ENCODE results near the gene HDGF.

Gene HDGF

DNA sequence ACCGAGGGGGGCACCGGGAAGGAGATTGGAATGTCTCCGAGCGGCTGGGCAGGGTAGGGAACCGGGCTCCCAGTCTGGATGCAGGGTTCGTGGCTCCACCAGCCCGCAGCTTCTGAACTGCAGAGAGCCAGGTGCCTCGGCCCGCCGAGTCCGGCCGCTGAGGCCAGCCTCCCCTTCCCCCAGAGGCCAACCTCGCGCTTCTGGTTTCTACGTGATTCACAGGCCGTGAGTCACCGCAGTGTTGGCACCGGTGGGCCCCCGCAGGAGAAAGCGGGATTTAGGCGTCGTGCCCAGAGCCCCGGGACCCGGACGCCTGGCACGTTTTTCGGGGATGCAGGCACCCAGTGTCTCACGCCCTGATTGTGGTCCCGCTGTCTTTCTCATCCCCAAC, 46.5 kb downstream of the HDGF start:
- Histone ChIP-seq H3K27me3 (ENCODE audit: control insufficient read depth, low read length) (peaks cover 61% of the 10 kb centered on the region), H3K27ac (ENCODE audit: low read depth, low read length) (no peak overlapping the region), H3K9me3 (ENCODE audit: control insufficient read depth, insufficient read depth, low read length) (no peaks in the 10 kb centered on the region), H3K9me2 (replicated peaks; ENCODE audit: control insufficient read depth, low read length) (no peaks in the 10 kb centered on the region), H3K4me2 (ENCODE audit: low read length) (no peak overlapping the region), H3K36me3 (ENCODE audit: control insufficient read depth, low read length) (no peaks in the 10 kb centered on the region), H3F3A (ENCODE audit: control insufficient read depth, insufficient read depth) (no peaks in the 10 kb centered on the region), H3K4me1 (ENCODE audit: control insufficient read depth, low read length) (peaks cover 20% of the 10 kb centered on the region), H3K79me2 (ENCODE audit: control insufficient read depth, low read length) (no peaks in the 10 kb centered on the region), H3K4me3 (ENCODE audit: low read length) (no peak overlapping the region), H4K20me1 (ENCODE audit: control insufficient read depth, insufficient read depth, low read depth, low read length) (0 out of 2 replicates have a peak, but pooled peaks cover under 1% of the 10 kb centered on the region)
- TF ChIP-seq EZH2phosphoT487 (IDR thresholded peaks at IDR 0.05; ENCODE audit: borderline replicate concordance, low read length): no peak
- TF ChIP-seq, protein P1, sequence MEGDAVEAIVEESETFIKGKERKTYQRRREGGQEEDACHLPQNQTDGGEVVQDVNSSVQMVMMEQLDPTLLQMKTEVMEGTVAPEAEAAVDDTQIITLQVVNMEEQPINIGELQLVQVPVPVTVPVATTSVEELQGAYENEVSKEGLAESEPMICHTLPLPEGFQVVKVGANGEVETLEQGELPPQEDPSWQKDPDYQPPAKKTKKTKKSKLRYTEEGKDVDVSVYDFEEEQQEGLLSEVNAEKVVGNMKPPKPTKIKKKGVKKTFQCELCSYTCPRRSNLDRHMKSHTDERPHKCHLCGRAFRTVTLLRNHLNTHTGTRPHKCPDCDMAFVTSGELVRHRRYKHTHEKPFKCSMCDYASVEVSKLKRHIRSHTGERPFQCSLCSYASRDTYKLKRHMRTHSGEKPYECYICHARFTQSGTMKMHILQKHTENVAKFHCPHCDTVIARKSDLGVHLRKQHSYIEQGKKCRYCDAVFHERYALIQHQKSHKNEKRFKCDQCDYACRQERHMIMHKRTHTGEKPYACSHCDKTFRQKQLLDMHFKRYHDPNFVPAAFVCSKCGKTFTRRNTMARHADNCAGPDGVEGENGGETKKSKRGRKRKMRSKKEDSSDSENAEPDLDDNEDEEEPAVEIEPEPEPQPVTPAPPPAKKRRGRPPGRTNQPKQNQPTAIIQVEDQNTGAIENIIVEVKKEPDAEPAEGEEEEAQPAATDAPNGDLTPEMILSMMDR (IDR thresholded peaks at IDR 0.05; ENCODE audit: low read depth, low read length, poor library complexity, severe bottlenecking): no peak

- no peaks in the 10 kb centered on the region for H4K20me1 ChIP-seq (ENCODE audit: control insufficient read depth, insufficient read depth, low read depth, low read length)
- H3K27ac ChIP-seq (ENCODE audit: low read depth, low read length): no peak overlapping the region
- TF ChIP-seq EZH2phosphoT487 (IDR thresholded peaks at IDR 0.05; ENCODE audit: borderline replicate concordance, low read length): no peak
- TF ChIP-seq, protein P1 (IDR thresholded peaks at IDR 0.05; ENCODE audit: low read depth, low read length, poor library complexity, severe bottlenecking): no peak
- no peaks in the 10 kb centered on the region for H3K9me3 ChIP-seq (ENCODE audit: control insufficient read depth, insufficient read depth, low read length)
- H3K4me2 ChIP-seq (ENCODE audit: low read length): no peak overlapping the region
- H3K36me3 ChIP-seq (ENCODE audit: control insufficient read depth, low read length): no peaks in the 10 kb centered on the region
- no peak overlapping the region for H3K4me3 ChIP-seq (ENCODE audit: low read length)
- no peaks in the 10 kb centered on the region for H3F3A ChIP-seq (ENCODE audit: control insufficient read depth, insufficient read depth)
- peaks cover 20% of the 10 kb centered on the region for H3K4me1 ChIP-seq (ENCODE audit: control insufficient read depth, low read length)
- H3K79me2 ChIP-seq (ENCODE audit: control insufficient read depth, low read length): no peaks in the 10 kb centered on the region
- no peaks in the 10 kb centered on the region for H3K9me2 ChIP-seq (replicated peaks; ENCODE audit: control insufficient read depth, low read length)
- H3K27me3 ChIP-seq (ENCODE audit: control insufficient read depth, low read length): peaks cover 61% of the 10 kb centered on the region
Measured at GRCh38 chr1:156704166-156704711, 47.2 kb downstream of the HDGF start.

- Histone ChIP-seq H3K4me3 (ENCODE audit: low read length) (no peak overlapping the region), H3F3A (ENCODE audit: control insufficient read depth, insufficient read depth) (no peaks in the 10 kb centered on the region), H3K9me3 (ENCODE audit: control insufficient read depth, insufficient read depth, low read length) (no peaks in the 10 kb centered on the region), H4K20me1 (ENCODE audit: control insufficient read depth, insufficient read depth, low read depth, low read length) (no peaks in the 10 kb centered on the region), H3K27me3 (ENCODE audit: control insufficient read depth, low read length) (peaks cover 64% of the 10 kb centered on the region), H3K79me2 (ENCODE audit: control insufficient read depth, low read length) (no peaks in the 10 kb centered on the region), H3K4me2 (ENCODE audit: low read length) (no peak overlapping the region), H3K4me1 (ENCODE audit: control insufficient read depth, low read length) (peaks cover 20% of the 10 kb centered on the region), H3K36me3 (ENCODE audit: control insufficient read depth, low read length) (no peaks in the 10 kb centered on the region), H3K27ac (ENCODE audit: low read depth, low read length) (no peak overlapping the region), H3K9me2 (replicated peaks; ENCODE audit: control insufficient read depth, low read length) (no peaks in the 10 kb centered on the region)
- 0 out of 2 replicates have a peak, but pooled peaks have one; percentile 26 for TF ChIP-seq EZH2phosphoT487 (IDR thresholded peaks at IDR 0.05; ENCODE audit: borderline replicate concordance, low read length)
- TF ChIP-seq, protein P1 (IDR thresholded peaks at IDR 0.05; ENCODE audit: low read depth, low read length, poor library complexity, severe bottlenecking): peak; percentile 13
Measured at GRCh38 chr1:156703741-156704140, 47.7 kb downstream of the HDGF start.
